ENCODE measurements around the gene PLEKHH3.

PLEKHH3 gene

GRCh38 chr17:42651392-42651791, 25.4 kb downstream of the PLEKHH3 start:
- Histone ChIP-seq H3K4me1 (ENCODE audit: insufficient read depth, low read length, poor library complexity, severe bottlenecking) (peaks cover 4% of the 10 kb centered on the region), H3K4me2 (ENCODE audit: low read depth, low read length, poor library complexity, severe bottlenecking) (no peak overlapping the region), H4K20me1 (ENCODE audit: insufficient read depth, low read length, poor library complexity, severe bottlenecking) (no peaks in the 10 kb centered on the region), H3K4me3 (ENCODE audit: low read length, poor library complexity, severe bottlenecking) (no peak overlapping the region), H3K36me3 (ENCODE audit: insufficient read depth, low read length) (no peaks in the 10 kb centered on the region), H3K27me3 (ENCODE audit: insufficient read depth, low read length, poor library complexity, severe bottlenecking) (no peaks in the 10 kb centered on the region), H2AFZ (ENCODE audit: low read length) (no peak overlapping the region), H3K9ac (ENCODE audit: low read depth, low read length, poor library complexity, severe bottlenecking) (no peak overlapping the region), H3F3A (ENCODE audit: low read depth) (no peaks in the 10 kb centered on the region), H3K9me2 (replicated peaks; ENCODE audit: low read depth, low read length) (no peaks in the 10 kb centered on the region), H3K79me2 (ENCODE audit: insufficient read depth, low read length) (no peaks in the 10 kb centered on the region), H3K9me3 (ENCODE audit: insufficient read depth, low read depth, low read length) (no peaks in the 10 kb centered on the region)
- no peak for TF ChIP-seq EZH2phosphoT487 (IDR thresholded peaks at IDR 0.05; ENCODE audit: borderline replicate concordance)
- TF ChIP-seq CTCF (conservative IDR thresholded peaks at IDR 0.05; ENCODE audit: low read length): no peak

DNA sequence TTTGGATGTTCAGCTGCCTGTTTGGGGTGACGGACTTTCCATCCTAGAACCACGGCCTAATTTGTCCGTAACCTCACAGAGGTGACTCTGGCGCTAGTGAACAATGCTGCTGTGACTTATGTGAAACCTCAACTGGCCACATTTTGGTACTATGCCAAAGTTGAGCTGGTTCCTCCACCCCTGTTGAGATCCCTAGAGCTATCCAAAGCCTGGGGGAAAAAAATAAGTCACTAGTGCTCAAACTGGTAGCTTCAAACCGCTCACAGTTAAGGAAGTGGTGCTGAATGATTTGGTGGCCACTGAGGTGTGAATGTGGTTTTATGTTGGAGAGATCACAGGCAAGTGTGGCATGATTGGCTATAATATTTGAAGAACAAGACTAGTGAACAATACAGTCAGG, 29.0 kb downstream of the PLEKHH3 start:
- Histone ChIP-seq H3K9me3 (ENCODE audit: insufficient read depth, low read depth, low read length) (no peaks in the 10 kb centered on the region), H3K9me2 (replicated peaks; ENCODE audit: low read depth, low read length) (no peaks in the 10 kb centered on the region), H4K20me1 (ENCODE audit: insufficient read depth, low read length, poor library complexity, severe bottlenecking) (no peaks in the 10 kb centered on the region), H3K4me1 (ENCODE audit: insufficient read depth, low read length, poor library complexity, severe bottlenecking) (peaks cover 5% of the 10 kb centered on the region), H3K4me3 (ENCODE audit: low read length, poor library complexity, severe bottlenecking) (no peak overlapping the region), H3K27me3 (ENCODE audit: insufficient read depth, low read length, poor library complexity, severe bottlenecking) (no peaks in the 10 kb centered on the region), H3F3A (ENCODE audit: low read depth) (no peaks in the 10 kb centered on the region), H3K4me2 (ENCODE audit: low read depth, low read length, poor library complexity, severe bottlenecking) (no peak overlapping the region), H3K79me2 (ENCODE audit: insufficient read depth, low read length) (no peaks in the 10 kb centered on the region), H2AFZ (ENCODE audit: low read length) (no peak overlapping the region), H3K9ac (ENCODE audit: low read depth, low read length, poor library complexity, severe bottlenecking) (no peak overlapping the region), H3K36me3 (ENCODE audit: insufficient read depth, low read length) (no peaks in the 10 kb centered on the region)
- TF ChIP-seq EZH2phosphoT487 (IDR thresholded peaks at IDR 0.05; ENCODE audit: borderline replicate concordance) (no peak), CTCF (conservative IDR thresholded peaks at IDR 0.05; ENCODE audit: low read length) (no peak)

DNA sequence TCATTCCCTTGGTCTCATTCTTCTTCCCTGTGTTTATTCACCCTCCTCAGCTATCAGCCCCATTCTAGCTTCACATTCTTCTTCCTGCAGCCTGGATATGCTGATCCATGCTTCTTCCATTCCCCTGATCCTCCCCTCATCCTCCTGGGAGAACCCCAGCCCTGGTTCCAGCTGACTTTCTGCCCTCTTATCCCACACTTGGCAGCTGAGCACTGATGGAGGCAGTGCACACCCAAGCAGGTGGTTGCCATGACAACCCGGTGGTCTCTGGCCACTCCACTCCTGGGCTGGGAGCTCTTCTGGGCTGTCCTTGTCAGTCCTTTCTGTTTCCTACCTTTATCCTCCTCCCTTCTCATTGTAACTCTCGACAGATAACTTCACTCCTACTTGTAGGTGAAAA, 34.5 kb downstream of the PLEKHH3 start:
- H3K4me3 ChIP-seq (ENCODE audit: low read length, poor library complexity, severe bottlenecking): peak overlapping the region; percentile 38
- H3K9ac ChIP-seq (ENCODE audit: low read depth, low read length, poor library complexity, severe bottlenecking): no peak overlapping the region
- no peak for TF ChIP-seq EZH2phosphoT487 (IDR thresholded peaks at IDR 0.05; ENCODE audit: borderline replicate concordance)
- TF ChIP-seq CTCF (conservative IDR thresholded peaks at IDR 0.05; ENCODE audit: low read length): no peak
- no peaks in the 10 kb centered on the region for H3F3A ChIP-seq (ENCODE audit: low read depth)
- peaks cover 8% of the 10 kb centered on the region for H3K4me1 ChIP-seq (ENCODE audit: insufficient read depth, low read length, poor library complexity, severe bottlenecking)
- H3K79me2 ChIP-seq (ENCODE audit: insufficient read depth, low read length): no peaks in the 10 kb centered on the region
- no peaks in the 10 kb centered on the region for H3K27me3 ChIP-seq (ENCODE audit: insufficient read depth, low read length, poor library complexity, severe bottlenecking)
- H4K20me1 ChIP-seq (ENCODE audit: insufficient read depth, low read length, poor library complexity, severe bottlenecking): no peaks in the 10 kb centered on the region
- H2AFZ ChIP-seq (ENCODE audit: low read length): no peak overlapping the region
- H3K36me3 ChIP-seq (ENCODE audit: insufficient read depth, low read length): no peaks in the 10 kb centered on the region
- no peaks in the 10 kb centered on the region for H3K9me2 ChIP-seq (replicated peaks; ENCODE audit: low read depth, low read length)
- H3K9me3 ChIP-seq (ENCODE audit: insufficient read depth, low read depth, low read length): no peaks in the 10 kb centered on the region
- peak overlapping the region; percentile 68 for H3K4me2 ChIP-seq (ENCODE audit: low read depth, low read length, poor library complexity, severe bottlenecking)

Data from Loucy (cell line).